Stimulated activated CD4-positive, alpha-beta T cell treated with anti-CD3 and anti-CD28 coated beads, Interleukin-2, amount 100 ng/mL, for 4 hours (primary cell): ENCODE measurements around the gene TOMM40.
"Not testable (repeated sequence)": the region's sequence is repeated elsewhere in the genome, so short reads cannot be mapped to it uniquely, and the experiment has no call there.

Experiments
- DNase-seq: peaks from one replicate; pipeline ENCODE4 v3.0.0-alpha.2; 2020; ENCODE audit warnings: low read depth

The TOMM40 gene

GRCh38 chr19:44891016-44891882 lies at the start of gene TOMM40:
Gene TOMM40, plus strand, starts transcription at chr19:44891254. Its CDS starts 162 bp downstream, at chr19:44891416.
- peak; percentile 100 for DNase-seq

- no peak for DNase-seq
These were observed 45.8 kb upstream of the TOMM40 start for GRCh38 chr19:44845286-44845611.

- DNase-seq, result peak; percentile 63
These were observed 45.2 kb upstream of the TOMM40 start, which contains the start of gene NECTIN2 for GRCh38 chr19:44845612-44846454. Gene NECTIN2, plus strand, starts transcription at chr19:44846297. Its CDS starts 229 bp downstream, at chr19:44846526.

GRCh38 chr19:44846455-44847143 lies 44.5 kb upstream of the TOMM40 start:
- DNase-seq, result no peak

GRCh38 chr19:44847144-44848035 lies 43.7 kb upstream of the TOMM40 start:
- DNase-seq, result no peak

GRCh38 chr19:44848036-44848811 lies 42.8 kb upstream of the TOMM40 start:
- DNase-seq, result no peak

- no peak for DNase-seq
These were observed 42.1 kb upstream of the TOMM40 start for GRCh38 chr19:44848812-44849447.

GRCh38 chr19:44850641-44851109 lies 40.4 kb upstream of the TOMM40 start:
- no peak for DNase-seq

- DNase-seq, result no peak
These were observed 39.6 kb upstream of the TOMM40 start for GRCh38 chr19:44851427-44851826.

GRCh38 chr19:44855606-44856005 lies 35.4 kb upstream of the TOMM40 start:
- no peak for DNase-seq

GRCh38 chr19:44856421-44857083 lies 34.5 kb upstream of the TOMM40 start:
- DNase-seq, result no peak

GRCh38 chr19:44857837-44858236 lies 33.2 kb upstream of the TOMM40 start:
- DNase-seq, result no peak

- not testable (repeated sequence) for DNase-seq
These were observed 29.5 kb upstream of the TOMM40 start for GRCh38 chr19:44861576-44861975.

- DNase-seq, result no peak
These were observed 27.1 kb upstream of the TOMM40 start for GRCh38 chr19:44863990-44864389.

GRCh38 chr19:44865196-44865767 lies 25.8 kb upstream of the TOMM40 start:
- DNase-seq, result no peak

- DNase-seq, result no peak
These were observed 24.4 kb upstream of the TOMM40 start for GRCh38 chr19:44866664-44867063.

GRCh38 chr19:44867578-44867977 lies 23.5 kb upstream of the TOMM40 start:
- no peak for DNase-seq

GRCh38 chr19:44869733-44870470 lies 21.2 kb upstream of the TOMM40 start:
- DNase-seq, result no peak
